ENCODE measurements around the gene HHEX.
"Not testable (repeated sequence)": the region's sequence is repeated elsewhere in the genome, so short reads cannot be mapped to it uniquely, and the experiment has no call there.

HHEX gene

DNA sequence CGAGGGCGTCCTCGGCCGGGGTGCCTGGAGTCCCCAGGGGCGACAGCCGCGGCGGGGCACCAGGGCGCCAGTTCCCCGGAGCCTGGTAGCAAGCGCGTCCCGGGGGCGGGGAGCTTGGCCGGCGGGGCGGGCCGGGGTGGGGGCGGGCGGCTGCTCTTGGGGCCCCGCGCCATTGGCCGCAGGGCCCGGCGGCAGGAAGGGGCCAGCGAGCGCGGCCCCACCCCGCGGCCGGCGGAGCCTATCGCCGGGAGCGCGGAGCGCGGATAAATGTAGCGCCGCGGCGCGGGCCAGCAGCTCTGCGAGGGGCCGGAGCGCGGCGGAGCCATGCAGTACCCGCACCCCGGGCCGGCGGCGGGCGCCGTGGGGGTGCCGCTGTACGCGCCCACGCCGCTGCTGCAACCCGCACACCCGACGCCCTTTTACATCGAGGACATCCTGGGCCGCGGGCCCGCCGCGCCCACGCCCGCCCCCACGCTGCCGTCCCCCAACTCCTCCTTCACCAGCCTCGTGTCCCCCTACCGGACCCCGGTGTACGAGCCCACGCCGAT, at the start of gene HHEX:
TSS of gene HHEX (plus strand) at position 293 of the 548 bp plus-strand sequence. CDS start at position 325, 32 bp downstream.
- DNase-seq = peak; percentile 3

DNA sequence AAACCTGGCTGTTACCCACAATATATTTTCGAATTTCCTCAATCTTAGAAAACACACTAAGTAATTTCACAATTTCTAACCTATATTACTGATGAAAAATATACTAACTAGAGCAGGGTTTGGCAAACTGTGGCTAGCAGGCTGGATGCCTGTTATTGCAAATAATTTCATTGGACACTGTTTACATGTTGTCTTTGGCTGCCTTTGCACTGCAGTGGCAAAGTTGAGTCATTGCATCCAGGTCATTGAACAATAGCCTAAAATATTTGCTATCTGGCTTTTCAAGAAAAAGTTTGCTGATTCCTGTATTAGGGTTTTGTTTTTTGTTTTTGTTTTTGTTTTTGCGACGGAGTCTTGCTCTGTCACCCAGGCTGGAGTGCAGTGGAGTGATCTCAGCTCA, 49.6 kb upstream of the HHEX start:
- no peak for DNase-seq

DNA sequence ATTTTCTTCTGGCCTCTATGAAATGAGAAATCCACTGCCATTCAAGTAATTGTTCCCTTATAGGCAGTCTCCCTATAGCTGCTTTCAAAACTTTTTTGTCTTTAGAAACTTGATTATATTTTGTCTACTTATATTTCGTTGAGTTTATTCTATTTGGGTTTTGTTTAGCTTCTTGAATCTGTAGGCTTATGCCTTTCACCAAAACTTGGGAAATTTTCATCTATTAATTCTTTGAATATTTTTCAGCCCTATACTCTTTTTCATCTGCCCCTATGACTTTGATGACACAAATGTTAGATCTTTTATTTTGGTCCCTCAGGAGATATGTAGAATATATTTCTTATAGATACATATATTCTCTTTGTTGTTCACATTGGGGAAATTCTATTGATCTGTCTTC, 48.3 kb upstream of the HHEX start:
- DNase-seq = no peak

DNA sequence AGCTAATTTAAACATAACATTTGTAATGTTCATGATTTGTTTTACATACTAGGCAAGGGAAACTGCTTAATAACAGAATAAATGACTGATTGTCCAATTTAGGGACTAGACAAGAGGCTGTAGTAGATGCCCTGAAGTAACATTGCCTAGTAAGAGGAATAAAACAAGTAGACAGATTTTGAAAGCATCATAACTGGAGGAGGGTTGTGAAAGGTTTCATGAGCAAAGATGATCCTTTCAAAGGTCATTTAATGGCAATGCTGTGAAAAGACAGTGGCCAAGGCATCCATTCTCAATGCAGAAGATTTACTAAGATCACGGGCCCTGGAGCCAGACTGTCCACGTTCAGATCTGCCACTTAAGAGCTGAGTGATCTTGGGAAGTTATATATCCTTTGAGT, 44.8 kb upstream of the HHEX start:
- no peak for DNase-seq

DNA sequence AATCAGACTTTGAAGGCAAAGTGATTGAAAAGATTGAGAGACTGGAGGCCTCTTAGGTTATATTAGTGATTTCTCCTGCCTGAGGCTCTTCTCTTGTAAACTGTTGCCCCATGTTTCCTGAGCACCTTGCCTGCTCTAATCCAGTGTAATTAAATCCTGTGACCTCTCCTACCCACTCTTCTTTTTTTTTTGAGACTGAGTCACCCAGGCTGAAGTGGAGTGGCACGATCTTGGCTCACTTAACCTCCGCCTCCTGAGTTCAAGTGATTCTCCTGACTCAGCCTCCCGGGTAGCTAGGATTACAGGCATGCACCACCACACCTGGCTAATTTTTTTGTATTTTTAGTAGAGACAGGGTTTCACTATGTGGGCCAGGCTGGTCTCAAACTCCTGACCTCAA, 38.9 kb upstream of the HHEX start:
- DNase-seq = not testable (repeated sequence)

DNA sequence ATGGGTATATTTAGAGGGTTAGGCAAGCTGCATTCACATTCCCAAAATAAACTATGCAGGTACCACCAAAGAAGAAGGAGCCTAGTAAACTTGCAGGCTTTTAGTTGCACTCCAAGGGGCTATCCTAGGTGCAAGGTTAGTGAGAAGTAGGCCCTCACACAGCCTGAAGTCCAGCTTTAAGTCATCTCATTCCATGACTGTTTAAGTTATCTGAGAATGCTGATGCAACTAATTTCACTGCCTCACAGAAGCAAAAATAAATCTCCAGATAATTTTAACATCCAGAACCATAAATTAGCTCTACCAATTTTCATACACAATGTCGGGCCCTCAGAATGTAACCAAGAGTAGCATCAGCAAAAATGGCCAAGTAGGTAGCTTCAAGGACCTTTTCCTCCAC, 34.3 kb upstream of the HHEX start:
- no peak for DNase-seq

DNA sequence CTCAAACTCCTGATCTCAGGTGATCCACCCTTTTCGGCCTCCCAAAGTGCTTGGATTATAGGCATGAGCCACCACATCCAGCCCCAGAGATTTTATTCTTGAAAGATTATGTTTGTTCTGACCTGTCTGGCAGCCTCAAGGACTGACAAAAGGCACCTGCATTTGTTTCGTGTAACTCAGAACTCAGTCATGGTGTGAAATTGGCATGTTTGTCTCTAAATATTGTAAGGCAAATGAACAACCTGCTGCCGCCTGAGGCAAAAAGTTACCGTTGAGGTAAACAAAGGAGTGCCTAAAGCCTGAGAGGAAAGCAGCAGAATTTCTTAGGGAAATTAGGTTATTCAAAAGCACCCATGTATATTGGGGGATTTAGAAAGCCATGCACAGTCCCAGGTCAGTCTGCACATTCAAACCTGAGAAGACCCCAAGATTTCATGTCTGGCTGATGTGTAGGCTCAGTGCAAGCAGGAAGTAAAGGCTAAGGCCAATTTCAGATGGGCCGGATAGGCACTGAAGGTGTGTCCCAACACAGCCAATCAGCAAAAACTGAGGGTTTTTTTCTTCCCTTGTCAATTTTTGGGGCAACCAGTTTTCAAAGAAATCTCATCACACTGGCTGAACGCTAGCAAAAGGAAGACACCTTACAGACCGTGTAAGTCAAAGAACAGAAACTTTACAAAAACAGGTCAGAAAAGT, 33.3 kb upstream of the HHEX start:
- peak; percentile 37 for DNase-seq

DNA sequence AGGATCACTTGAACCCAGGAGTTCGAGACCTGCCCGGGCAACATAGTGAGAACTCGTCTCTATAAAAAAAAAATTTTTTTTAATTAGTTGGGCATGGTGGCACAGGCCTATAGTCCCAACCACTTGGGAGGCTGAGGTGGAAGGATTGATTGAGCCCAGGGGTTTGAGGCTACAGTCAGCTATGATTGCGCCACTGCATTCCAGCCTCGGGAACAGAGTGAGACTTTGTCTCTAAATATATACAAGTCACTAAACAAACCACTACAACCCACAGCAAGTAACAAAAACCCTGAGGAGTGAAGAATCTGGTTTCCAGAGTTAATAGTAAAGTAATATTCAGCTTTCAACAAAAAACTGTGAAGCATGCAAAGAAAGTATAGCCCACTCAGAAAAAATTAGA, 32.7 kb upstream of the HHEX start:
- DNase-seq = no peak

DNA sequence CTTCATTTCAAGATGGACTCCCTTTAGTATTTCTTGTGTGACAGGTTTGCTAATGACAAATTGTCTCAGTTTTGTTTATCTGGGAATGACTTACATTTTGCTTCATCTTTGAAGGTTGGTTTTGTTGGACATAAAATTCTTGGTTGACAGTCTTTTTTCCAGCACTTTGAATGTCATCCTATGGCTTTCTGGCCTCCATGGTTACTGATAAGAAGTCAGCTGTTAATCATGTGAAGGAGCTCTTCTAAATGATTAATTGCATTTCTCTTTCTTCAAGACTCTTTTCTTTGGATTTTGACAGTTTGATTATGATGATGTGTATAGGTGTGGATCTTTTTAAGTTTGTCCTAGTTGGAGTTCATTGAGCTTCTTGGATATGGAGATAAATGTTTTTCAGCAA, 26.9 kb upstream of the HHEX start:
- DNase-seq = no peak

DNA sequence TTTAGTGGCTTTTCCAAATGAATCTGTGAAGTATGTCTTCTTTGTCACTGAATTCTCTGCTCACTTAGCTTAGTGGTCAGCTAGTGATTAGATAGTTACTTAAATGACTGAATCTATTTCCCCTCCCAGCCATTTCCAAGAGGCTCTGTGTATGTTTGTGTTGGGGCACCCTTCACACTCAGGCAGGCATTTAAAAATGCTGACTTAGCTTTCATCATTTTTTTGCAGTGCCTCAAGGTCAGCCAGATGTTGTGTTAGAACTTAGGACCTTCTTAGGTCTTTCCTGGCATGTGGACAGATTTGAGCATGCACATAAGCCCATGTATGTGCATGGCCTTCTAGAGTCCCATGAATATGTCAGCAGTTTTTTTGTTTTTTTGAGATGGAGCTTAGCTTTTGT, 25.4 kb upstream of the HHEX start:
- no peak for DNase-seq

DNA sequence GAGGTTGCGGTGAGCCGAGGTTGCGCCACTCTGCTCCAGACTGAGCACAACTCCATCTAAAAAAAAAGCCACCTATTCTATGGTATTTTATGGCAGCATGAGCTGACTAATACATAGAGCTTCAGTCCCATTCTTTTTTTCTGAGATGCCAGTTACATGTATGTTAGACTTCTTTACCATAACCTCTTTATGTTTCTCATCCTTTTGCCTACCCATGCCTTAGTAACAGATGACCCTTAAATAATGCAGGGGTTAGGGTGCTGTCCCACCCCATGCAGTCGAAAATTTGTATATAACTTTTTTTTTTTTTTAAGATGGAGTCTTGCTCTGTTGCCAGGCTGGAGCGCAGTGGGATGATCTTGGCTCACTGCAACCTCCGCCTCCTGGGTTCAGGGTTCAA, 22.7 kb upstream of the HHEX start:
- DNase-seq = no peak

DNA sequence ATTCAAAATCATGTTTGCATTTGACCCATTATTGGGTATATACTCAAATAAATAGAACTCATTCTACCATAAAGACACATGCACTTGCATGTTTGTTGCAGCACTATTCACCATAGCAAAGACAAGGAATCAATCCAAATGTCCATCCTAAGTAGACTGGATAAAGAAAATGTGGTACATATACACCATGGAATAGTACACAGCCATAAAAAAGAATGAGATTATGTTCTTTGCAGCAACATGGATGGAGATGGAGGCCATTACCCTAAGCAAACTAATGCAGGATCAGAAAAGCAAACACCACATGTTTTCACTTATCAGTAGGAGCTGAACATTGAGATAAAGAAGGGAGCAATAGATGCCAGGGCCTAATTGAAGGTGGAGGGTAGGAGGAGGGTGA, 12.0 kb upstream of the HHEX start:
- no peak for DNase-seq

DNA sequence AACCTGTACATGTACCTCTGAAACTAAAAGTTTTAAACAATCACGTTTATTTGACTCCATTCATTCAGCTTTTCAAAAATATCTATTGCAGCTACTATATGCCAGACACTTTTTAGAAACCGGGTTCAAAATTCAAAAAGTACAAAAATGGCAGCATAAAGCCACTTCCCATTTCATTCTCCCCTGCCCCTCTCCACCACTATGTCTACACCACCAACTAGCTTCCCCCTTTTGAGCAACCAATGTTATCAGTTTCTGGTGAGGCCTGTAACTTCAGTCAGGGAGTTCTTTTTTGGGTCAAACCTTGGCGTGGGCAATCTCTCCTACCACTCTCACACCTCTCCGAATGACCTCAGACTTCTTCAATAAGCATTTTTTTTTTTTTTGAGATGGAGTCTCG, 11.5 kb upstream of the HHEX start:
- DNase-seq = no peak

DNA sequence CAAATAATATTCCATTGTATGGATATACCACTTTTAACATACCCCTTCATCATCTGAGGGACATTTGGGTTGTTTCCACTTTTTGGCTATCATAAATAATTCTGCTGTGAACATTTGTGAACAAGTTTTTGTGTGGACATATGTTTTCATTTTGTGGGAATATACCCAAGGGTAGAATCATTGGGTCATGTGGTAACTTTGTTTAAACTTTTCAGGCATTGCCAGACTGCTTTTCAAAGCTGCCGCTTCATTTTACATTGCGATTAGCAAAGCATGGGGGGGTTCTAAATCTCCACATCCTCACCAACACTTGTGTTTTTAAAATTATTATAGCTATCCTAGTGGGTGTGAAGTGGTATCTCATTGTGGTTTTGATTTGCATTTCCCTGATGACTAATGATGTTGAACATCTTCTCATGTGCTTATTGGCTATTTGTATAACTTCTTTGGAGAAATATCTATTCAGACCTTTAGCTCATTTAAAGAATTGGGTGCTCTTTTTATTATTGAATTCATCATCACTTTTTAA, 8.4 kb upstream of the HHEX start:
- no peak for DNase-seq

DNA sequence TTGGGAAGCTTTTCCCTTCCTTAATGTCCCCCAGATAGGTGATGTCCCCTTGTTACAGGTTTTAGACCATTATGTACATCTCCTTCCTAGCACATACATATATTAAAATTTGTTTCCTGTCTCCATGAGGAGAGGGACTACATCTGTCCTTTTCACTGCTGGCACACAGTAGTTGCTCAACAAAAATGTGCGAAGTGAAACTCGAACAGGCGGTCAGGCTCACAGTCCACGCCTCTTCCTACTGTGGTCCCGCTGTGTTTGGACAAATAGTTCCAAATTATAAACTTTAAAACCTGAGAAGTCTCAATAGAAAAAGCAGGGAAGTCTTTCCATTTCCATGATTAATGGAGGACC, 1.2 kb upstream of the HHEX start:
- DNase-seq = no peak

DNA sequence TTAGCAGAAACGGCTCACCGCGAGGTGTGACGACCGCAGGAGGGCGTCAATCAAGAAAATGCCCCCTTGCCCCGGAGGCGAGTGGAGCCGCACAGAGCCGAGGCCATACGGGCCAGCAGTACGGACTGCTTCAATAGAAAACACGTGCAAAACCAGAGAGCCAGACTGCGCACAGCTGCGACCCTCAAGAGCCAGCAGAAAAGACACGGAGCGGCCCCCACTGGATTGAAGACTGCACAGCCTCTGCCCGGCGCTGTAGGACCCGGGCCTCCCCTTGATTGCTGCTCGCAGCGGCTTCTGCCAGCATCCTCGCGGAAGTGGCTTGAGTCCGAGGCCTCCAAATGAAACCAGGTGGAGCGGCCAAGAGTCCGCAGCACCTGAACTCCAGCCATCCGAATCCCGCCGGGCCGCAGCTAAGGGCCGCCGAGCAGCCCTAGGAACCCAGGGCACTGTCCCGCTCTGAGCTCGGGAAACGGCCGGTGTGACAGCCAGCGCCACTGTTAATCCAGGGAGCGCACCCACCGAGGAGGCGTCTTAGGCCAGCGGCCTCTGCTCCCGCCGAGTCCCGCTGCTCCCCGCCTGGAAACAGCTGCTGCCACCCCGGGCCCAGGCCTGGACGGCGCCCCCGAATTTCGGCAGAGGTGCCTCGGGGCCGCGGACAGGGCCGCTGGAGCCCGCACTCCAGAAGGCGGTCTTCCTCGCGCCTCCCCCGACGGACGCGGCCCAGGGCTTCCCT, 660 bp upstream of the HHEX start:
- DNase-seq = no peak

DNA sequence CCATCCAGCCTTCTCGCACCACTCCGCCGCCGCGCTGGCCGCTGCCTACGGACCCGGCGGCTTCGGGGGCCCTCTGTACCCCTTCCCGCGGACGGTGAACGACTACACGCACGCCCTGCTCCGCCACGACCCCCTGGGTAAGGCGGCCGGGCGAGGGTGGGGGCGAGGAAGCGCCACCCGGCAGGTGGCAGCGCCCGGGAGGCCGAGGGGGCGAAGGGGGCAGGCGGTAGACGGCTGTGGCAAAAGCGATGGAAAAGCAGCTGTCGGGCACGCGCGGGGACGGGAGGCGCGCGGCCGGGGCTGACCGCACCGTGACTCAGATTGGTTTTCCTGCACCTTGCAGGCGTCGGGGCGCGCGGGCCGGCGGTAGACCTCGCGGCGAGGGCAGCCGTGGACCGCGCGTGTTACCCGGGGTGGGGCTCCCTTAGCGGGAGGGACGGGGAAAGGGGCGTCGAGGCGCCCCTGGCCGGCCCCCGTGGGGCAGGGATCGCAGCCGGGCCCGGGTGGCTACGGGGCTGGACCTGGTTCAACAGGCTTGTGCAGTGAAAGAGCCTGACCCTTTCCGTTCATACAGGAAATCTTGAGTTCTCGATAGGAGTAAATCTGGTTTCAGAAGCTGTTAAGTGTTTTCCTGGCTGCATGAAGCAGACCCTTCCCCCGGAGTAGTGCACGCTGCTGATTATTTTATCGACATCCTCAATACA, 608 bp downstream of the HHEX start:
- no peak for DNase-seq

DNA sequence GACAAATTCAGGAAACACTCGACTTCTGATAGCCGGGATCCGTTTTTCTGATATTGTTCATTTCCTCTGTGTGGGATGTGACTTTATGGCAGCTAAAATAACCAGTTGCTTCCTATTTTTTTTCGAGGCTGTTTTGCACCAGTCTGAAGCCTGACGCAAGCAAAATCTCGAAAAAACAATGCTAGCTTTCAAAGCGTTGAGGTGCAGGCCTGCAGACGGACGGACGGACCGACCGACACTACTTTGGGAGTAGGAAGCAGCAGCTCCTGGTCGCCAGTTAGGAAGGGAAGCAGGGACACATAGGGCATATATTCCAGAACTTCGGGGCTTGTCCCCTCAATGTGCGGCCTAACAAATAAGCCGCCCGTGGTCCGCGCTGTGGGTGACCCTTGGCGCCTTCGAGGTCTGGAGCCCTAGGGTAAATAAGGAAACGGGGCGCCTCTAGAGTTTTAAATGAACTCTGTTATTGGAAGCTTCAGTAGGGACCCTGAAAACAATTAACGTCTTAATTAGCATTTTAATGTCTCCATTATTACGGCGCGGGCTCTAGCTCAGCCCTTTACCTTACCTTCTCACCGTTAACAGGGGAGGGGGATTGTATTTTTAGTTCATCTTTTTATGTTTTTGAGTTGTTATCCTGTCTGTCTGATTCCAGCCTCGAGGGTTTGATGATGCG, 1.3 kb downstream of the HHEX start:
- DNase-seq = no peak

DNA sequence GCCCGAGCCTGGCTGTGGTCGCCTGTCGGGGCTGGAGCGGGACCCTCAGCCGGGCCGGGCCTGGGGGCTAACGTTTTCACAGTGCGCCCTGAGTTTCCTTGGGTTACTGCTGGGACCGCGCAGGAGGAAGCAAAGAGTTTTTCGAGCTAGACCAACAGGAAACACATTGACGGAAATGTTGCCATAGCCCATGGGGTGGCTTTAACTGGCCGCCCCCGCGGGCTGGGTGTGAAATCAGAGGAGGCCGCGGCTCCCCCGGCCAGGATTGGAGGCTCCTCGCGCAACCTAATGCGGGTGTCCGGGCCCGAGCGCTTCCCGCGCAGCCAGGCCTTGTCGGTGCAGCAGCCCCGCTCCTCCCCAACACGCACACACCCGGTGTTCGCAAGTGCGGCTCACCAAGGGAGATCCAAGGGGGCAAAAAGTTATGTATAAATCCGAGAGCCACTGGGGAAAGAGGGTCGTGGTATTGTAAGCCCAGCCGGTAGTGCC, 1.9 kb downstream of the HHEX start:
- no peak for DNase-seq

DNA sequence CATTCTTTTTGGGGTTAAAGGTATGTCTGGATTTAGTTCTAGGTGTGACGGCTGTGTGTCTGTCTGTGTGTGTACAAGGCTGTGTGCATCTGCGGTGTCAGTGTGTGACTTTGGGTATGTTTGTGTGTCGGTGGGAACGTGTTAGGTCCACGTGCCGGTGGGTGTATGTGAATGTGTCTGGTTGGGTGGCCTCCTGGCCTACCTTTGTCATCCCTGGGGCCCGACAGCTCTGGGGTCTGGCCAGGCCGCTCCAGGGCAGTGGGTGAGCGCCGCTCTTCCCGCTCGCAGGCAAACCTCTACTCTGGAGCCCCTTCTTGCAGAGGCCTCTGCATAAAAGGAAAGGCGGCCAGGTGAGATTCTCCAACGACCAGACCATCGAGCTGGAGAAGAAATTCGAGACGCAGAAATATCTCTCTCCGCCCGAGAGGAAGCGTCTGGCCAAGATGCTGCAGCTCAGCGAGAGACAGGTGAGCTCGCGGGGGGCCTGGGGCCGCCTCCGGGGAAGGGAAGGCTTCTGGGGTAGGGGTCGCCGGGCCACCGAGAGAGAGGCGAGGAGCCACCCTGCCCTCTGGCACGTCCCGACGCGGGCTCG, 2.4 kb downstream of the HHEX start:
- no peak for DNase-seq

DNA sequence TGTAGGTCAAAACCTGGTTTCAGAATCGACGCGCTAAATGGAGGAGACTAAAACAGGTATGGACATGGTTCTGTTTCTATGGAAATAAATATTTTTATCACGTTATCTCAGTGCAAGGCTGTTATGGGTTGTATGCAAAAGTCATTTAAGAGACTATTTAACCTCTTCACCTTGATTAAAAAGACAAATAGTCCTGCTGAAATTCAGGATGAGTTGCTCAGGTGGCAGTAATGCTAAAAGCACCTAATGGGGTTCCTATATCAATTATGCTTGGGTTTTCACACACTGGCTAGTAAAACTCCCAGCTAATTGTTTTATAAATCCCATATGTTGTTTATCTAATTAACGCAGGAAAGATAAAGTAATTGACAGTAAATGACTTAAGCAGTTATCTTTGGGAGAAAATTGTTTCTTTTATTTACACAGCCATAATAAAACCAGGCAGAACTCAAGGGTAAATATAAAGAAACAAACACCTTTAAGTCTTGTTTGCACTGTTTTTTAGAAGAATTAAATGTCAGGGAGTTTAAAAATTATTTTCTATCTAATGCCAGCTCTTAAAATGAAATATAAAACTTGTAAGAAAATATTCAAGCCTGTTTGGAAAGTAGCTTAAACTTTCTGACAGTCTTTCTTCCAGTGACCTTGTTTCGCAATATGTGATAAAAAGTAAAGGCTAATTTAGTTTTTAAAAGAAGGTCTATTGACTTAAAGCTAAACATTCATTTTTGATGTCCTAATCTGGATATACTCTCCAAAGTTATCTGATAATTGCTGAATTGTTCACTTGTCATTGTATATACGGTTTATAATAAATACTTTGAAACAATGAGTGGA, 3.2 kb downstream of the HHEX start:
- DNase-seq = no peak

DNA sequence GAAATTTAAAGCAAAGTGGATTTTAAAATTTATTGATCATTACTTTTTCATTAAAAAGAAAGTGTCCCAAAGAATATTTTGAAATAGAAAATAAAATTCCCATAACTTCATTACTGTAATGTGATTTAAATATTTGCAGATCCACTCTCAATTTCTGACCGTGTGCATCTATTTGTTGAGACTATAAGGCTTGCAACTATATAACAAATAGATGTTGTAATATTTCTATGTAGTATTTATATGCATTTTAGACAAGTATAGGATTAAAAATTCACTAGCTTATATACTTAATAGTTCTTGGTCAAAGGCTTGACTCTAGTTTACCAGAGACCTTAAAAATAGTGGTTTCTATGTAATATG, 3.8 kb downstream of the HHEX start:
- DNase-seq = no peak
